ENCODE measurements around the gene OR10D3. TPM values are rescaled to one million over a fixed set of nuclear protein-coding genes. Genes with fewer than 3 reads are reported as not detected.
"Not testable (repeated sequence)": the region's sequence is repeated elsewhere in the genome, so short reads cannot be mapped to it uniquely, and the experiment has no call there.

OR10D3 gene, protein sequence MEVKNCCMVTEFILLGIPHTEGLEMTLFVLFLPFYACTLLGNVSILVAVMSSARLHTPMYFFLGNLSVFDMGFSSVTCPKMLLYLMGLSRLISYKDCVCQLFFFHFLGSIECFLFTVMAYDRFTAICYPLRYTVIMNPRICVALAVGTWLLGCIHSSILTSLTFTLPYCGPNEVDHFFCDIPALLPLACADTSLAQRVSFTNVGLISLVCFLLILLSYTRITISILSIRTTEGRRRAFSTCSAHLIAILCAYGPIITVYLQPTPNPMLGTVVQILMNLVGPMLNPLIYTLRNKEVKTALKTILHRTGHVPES
- not detected for total RNA-seq

DNA sequence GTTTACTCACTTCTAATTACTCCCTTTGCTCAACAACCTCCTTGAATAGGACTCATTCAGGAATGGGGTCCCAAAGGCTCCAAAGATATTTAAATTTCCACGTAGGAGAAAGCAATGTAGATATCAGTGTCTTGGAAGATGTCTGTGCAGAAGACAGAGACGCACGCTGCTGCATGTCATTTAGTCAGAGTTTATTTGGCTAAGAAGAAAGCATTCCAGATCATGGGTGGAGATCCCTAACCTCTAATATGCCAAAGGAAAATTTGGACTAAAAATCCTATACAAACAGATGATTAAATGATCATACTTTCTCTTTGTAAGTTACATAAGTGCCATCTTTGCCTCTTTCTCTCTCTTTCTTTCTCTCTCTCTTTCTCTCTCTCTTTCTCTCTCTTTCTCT lies at the start of gene OR10D3:
OR10D3 (plus strand) TSS at position 278 of the 400 bp plus-strand sequence. CDS start 1,925 bp downstream, outside the sequence.
- no peaks in the 10 kb centered on the region for H3K9me3 Mint-ChIP-seq
- H3K27ac Mint-ChIP-seq, result no peak within 1 kb of the TSS
- H3K36me3 Mint-ChIP-seq, result no peaks in the 10 kb centered on the region
- no peak within 1 kb of the TSS for H3K4me3 Mint-ChIP-seq
- DNase-seq (ENCODE audit: low spot score), result no peak
- H3K27me3 Mint-ChIP-seq, result peaks cover 19 to 32% of the 10 kb centered on the region in 2 donors
- ATAC-seq, result no peak
- no peaks in the 10 kb centered on the region for H3K4me1 Mint-ChIP-seq (ENCODE audit: low read depth in 2 of 2)

DNA sequence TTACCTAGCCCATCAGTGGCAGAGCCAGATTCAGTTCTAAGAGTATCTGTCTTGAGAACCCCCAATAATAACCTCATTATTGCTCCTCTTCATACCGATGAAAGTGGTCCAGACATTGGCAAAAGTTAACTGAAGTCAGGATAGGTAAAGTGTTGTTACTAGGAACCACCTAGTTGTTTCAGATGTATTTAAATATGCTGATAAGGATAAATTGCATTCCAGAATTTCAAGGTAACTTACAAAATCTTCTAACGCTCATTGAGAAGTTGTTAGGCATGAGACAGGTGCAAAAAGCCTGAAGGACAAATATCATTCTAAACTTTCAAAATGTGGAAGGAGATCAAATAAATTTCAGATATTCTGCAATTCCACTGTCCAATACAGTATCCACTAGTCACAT lies 40.1 kb upstream of the OR10D3 start:
- Mint-ChIP-seq H3K9me3 (peaks cover 7% of the 10 kb centered on the region), H3K4me1 (ENCODE audit: low read depth in 2 of 2) (no peaks in the 10 kb centered on the region), H3K36me3 (peaks cover 34% of the 10 kb centered on the region), H3K4me3 (no peak overlapping the region), H3K27ac (no peak overlapping the region), H3K27me3 (no peaks in the 10 kb centered on the region)
- DNase-seq (ENCODE audit: low spot score) (no peak), ATAC-seq (no peak)

DNA sequence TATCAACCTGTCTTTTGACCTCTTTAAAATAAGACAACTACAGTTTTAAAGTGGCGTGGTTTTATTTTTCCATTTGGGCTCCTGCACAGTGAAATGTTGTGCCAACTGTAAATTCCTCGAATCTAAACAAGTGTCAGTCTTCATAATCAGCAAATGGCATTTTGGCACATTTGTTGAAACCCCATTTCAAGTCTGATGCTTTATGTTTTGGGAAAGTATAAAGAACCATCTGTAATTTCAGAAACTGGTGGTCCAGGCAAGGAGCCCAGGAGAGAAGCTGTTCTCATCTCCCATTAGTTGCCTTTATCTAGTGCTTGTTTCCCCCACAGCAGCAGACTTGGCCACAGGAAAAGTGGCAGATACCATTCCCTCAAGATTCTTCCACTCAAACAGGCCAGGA lies 35.2 kb upstream of the OR10D3 start:
- Mint-ChIP-seq H3K27ac (no peak overlapping the region), H3K27me3 (no peaks in the 10 kb centered on the region), H3K4me1 (ENCODE audit: low read depth in 2 of 2) (no peaks in the 10 kb centered on the region), H3K36me3 (no peaks in the 10 kb centered on the region), H3K9me3 (no peaks in the 10 kb centered on the region), H3K4me3 (no peak overlapping the region)
- ATAC-seq, result no peak
- DNase-seq (ENCODE audit: low spot score), result no peak

DNA sequence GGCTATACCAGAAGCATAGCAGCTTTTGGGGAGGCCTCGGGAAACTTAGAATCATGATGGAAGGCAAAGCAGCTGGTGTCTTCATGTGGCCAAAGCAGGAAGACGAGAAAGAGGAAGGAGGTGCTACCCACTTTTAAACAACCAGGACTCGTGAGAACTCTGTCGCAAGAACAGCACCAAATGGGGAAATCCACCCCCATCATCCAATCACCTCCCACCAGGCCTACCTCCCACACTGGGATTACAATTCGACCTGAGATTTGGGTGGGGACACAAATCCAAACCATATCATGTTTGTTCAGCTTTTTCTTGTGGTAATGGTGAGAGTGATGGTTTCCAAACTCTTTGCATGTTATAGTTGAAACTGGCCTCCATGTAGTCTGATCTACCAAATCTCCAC lies 32.5 kb upstream of the OR10D3 start:
- no peak overlapping the region for H3K4me3 Mint-ChIP-seq
- H3K9me3 Mint-ChIP-seq, result no peaks in the 10 kb centered on the region
- no peaks in the 10 kb centered on the region for H3K36me3 Mint-ChIP-seq
- no peak overlapping the region for H3K27ac Mint-ChIP-seq
- DNase-seq (ENCODE audit: low spot score) (no peak), ATAC-seq (no peak)
- no peaks in the 10 kb centered on the region for H3K4me1 Mint-ChIP-seq (ENCODE audit: low read depth in 2 of 2)
- peaks cover 0 to 13% of the 10 kb centered on the region in 2 donors for H3K27me3 Mint-ChIP-seq

DNA sequence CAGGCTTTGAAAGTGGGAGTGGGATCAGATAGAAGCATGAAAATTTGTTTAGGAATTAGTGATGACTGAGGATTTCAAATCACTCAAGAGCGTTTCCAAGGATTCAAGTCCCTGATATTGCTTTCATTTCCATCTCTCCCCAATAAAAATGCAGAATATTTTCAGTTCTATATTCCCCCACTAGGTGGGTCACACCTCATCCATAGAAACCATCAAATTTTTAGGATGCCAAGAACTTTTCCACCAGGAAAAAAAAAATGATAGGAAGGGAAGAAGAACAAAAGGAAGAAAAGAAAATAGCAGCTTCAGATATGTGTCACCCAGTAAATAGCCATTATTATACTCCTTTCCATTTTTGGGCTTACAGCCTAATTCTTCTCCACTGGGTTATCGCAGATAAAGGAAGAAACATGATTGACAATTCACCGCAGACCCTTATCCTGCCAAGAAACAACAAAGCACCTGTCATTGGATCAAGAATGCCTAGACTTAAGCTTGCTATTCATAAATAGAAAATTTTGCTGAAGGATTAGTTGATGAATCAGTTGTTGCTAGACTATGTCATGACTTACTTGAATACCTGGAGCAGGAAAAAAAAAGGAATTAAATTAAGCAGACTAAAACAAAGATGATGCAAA lies 30.3 kb upstream of the OR10D3 start:
- no peaks in the 10 kb centered on the region for H3K9me3 Mint-ChIP-seq
- DNase-seq (ENCODE audit: low spot score), result no peak
- H3K27ac Mint-ChIP-seq, result no peak overlapping the region
- H3K4me3 Mint-ChIP-seq, result no peak overlapping the region
- no peaks in the 10 kb centered on the region for H3K36me3 Mint-ChIP-seq
- no peak for ATAC-seq
- no peaks in the 10 kb centered on the region for H3K4me1 Mint-ChIP-seq (ENCODE audit: low read depth in 2 of 2)
- H3K27me3 Mint-ChIP-seq, result peaks cover 4 to 27% of the 10 kb centered on the region in 2 donors

DNA sequence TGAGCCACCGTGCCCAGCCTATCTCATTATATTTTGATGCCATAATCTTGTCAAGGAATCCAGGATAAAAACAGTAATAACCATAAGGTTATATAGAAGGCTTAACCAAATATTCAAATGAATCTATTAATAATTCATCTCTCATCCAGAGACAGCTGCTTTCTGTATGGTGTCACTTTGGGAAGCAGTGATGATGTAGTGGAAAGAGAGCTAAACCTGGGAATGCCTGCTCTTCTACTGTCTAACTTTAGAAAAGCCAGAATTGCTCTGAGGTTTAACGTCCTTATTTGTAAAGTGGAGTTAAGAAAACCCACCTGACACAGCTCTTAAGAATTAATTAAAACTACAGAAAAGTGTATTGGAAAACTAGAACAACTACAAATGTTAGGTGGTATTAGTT lies 29.3 kb upstream of the OR10D3 start:
- Mint-ChIP-seq H3K27me3 (peaks cover 8 to 35% of the 10 kb centered on the region in 2 donors), H3K27ac (no peak overlapping the region), H3K36me3 (no peaks in the 10 kb centered on the region), H3K4me1 (ENCODE audit: low read depth in 2 of 2) (no peaks in the 10 kb centered on the region), H3K9me3 (no peaks in the 10 kb centered on the region), H3K4me3 (no peak overlapping the region)
- ATAC-seq (no peak), DNase-seq (ENCODE audit: low spot score) (no peak)

DNA sequence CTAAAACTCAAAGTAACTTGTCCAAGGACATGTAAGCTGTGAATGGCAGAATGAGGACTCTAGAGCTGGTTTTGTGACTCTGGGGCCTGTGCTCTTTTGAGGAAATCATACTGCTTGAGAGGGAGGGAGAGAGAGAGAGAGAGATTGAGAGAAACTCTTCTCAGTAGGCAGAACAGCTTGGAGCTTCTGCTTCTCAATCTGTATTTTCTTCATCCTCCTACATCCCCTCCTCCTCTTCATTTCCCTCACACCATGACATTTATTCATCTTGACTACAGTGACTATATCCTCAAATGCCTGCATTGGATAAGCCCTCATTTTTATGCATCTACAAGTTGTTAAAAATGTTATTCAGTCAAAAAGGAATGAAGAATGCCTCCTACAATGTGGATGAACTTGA lies 23.7 kb upstream of the OR10D3 start:
- DNase-seq (ENCODE audit: low spot score) (no peak), ATAC-seq (no peak)
- no peaks in the 10 kb centered on the region for H3K9me3 Mint-ChIP-seq
- H3K36me3 Mint-ChIP-seq, result no peaks in the 10 kb centered on the region
- no peaks in the 10 kb centered on the region for H3K4me1 Mint-ChIP-seq (ENCODE audit: low read depth in 2 of 2)
- peaks cover 15 to 47% of the 10 kb centered on the region in 2 donors for H3K27me3 Mint-ChIP-seq
- no peak overlapping the region for H3K27ac Mint-ChIP-seq
- no peak overlapping the region for H3K4me3 Mint-ChIP-seq

DNA sequence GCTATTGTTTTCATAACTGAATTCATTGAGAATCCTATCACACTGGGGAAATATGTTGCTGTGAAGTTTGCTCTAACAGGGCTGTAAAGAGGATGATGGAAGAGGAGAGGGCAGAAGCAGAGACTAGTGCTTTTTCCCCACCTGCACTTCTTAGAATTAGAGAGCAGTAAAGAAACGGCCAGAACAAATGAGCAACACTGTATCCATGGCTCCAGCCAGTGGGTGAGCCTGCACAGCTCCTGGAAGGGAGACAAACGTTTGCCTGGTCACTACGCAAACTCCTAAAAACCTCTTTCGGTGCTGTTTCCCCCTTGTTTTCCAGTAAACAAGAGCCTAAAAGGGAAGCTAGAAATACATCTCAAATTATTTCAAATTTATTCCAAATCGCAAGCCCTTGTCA lies 22.2 kb upstream of the OR10D3 start:
- ATAC-seq, result no peak

DNA sequence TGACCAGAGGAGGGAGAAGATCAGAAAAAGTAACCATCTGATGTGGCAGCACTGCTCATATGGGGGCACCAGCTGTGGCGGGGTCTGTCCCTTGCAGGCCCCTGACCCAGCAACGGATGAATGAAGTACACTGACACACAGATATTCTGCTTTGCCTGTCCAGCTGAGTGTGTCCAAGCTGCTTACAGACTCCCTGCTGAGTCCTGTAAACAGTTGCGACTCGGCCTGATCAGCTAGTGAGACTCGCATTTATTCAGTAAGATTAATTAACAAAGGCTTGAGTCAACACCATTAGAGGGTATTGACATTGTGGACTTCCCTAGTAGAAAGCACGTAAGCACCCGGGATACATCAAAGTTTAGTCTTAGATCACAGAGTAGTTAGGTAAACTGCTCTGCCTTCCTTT lies 15.3 kb upstream of the OR10D3 start:
- Mint-ChIP-seq H3K27ac (no peak overlapping the region), H3K36me3 (no peaks in the 10 kb centered on the region), H3K4me1 (ENCODE audit: low read depth in 2 of 2) (no peaks in the 10 kb centered on the region), H3K27me3 (peaks cover 6 to 22% of the 10 kb centered on the region in 2 donors), H3K9me3 (no peaks in the 10 kb centered on the region), H3K4me3 (no peak overlapping the region)
- DNase-seq (ENCODE audit: low spot score), result no peak
- ATAC-seq, result no peak

More for the DNA sequence above, 22.2 kb upstream of the OR10D3 start:
- Mint-ChIP-seq H3K36me3 (no peaks in the 10 kb centered on the region), H3K9me3 (no peaks in the 10 kb centered on the region), H3K27ac (no peak overlapping the region), H3K4me3 (no peak overlapping the region), H3K4me1 (ENCODE audit: low read depth in 2 of 2) (no peaks in the 10 kb centered on the region), H3K27me3 (peaks cover 15 to 32% of the 10 kb centered on the region in 2 donors)
- DNase-seq (ENCODE audit: low spot score), result no peak

DNA sequence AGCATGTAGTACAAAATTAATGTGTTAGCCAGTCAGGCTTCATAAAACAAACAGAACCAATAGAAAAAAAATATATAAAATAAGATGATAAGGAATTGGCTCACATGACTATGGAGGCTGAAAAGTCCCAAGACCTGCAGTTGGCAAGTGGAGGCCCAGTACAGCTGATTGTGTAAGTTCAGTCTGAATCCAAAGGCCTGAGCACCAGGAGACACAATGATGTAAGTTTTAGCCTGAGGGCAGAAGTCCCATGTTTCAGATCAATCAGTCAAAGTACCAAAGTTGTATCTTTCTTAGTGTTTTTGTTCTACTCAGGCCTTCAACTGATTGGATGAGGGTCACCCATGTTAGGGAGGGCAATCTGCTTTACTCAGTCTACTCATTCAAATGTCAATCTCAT lies 14.3 kb upstream of the OR10D3 start:
- H3K27me3 Mint-ChIP-seq, result peaks cover 3 to 17% of the 10 kb centered on the region in 2 donors
- no peak overlapping the region for H3K4me3 Mint-ChIP-seq
- no peaks in the 10 kb centered on the region for H3K9me3 Mint-ChIP-seq
- no peak for DNase-seq (ENCODE audit: low spot score)
- H3K27ac Mint-ChIP-seq, result no peak overlapping the region
- H3K36me3 Mint-ChIP-seq, result no peaks in the 10 kb centered on the region
- ATAC-seq, result no peak
- H3K4me1 Mint-ChIP-seq (ENCODE audit: low read depth in 2 of 2), result no peaks in the 10 kb centered on the region

DNA sequence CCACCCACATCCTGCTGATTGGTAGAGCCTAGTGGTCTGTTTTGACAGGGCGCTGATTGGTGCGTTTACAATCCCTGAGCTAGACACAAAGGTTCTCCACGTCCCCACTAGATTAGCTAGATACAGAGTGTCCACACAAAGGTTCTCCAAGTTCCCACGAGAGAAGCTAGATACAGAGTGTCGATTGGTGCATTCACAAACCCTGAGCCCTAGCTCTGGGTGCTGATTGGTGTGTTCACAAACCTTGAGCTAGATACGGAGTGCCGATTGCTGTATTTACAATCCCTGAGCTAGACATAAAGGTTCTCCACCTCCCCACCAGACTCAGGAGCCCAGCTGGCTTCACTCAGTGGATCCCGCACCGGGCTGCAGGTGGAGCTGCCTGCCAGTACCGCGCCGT lies 12.8 kb upstream of the OR10D3 start:
- H3K27ac Mint-ChIP-seq; H3K36me3 Mint-ChIP-seq; ATAC-seq; H3K9me3 Mint-ChIP-seq; H3K4me3 Mint-ChIP-seq; DNase-seq (ENCODE audit: low spot score); H3K4me1 Mint-ChIP-seq (ENCODE audit: low read depth in 2 of 2): not testable (repeated sequence)
- H3K27me3 Mint-ChIP-seq, result peaks cover 3 to 15% of the 10 kb centered on the region in 2 donors

DNA sequence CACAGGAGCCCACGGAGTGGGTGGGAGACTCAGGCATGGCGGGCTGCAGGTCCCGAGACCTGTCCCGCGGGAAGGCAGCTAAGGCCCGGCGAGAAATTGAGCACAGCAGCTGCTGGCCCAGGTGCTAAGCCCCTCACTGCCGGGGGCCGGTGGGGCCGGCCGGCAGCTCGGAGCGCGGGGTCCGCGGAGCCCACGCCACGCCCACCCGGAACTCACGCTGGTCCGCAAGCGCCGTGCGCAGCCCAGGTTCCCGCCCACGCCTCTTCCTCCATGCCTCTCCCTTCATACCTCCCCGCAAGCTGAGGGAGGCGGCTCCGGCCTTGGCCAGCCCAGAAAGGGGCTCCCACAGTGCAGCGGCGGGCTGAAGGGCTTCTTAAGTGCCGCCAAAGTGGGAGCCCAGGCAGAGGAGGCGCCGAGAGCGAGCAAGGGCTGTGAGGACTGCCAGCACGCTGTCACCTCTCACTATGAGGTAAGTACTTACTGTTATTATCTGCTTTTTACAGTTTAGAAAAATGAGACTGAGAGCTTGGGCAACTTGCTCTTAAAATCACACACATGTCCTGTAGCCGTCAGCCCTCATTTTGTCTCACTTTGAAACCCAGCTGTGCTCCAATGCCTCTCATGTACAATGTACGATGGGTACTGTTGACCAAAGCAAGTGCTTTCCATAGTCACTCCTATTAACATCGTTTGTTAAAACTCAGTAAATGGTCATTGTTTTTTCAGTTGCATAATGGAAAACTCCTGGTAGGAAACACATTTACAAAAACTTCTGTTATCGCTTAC lies 12.2 kb upstream of the OR10D3 start:
- Mint-ChIP-seq H3K4me3 (no peak overlapping the region), H3K27me3 (peaks cover 5 to 15% of the 10 kb centered on the region in 2 donors), H3K36me3 (no peaks in the 10 kb centered on the region), H3K27ac (no peak overlapping the region), H3K9me3 (no peaks in the 10 kb centered on the region), H3K4me1 (ENCODE audit: low read depth in 2 of 2) (no peaks in the 10 kb centered on the region)
- DNase-seq (ENCODE audit: low spot score), result no peak
- ATAC-seq, result no peak

DNA sequence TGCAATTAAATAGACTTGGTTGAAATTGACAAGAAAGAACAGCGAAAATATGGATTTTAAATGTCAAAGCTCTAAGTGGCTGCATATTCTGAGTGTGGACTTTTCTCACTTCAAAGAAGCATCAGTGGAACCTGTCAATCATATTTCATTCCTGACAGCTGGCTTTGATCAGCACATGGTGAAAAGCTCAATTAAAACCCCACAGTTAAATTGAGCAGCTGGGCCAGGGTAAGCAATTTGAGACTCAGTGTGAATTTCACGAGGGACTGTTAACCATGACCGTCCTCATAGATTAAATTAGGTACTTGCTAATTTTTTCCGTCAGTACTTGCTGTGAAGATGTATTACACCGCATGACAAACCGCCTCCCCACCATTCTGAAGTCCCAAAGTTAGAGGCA lies 11.0 kb upstream of the OR10D3 start:
- ATAC-seq (no peak), DNase-seq (ENCODE audit: low spot score) (no peak)
- no peaks in the 10 kb centered on the region for H3K36me3 Mint-ChIP-seq
- H3K9me3 Mint-ChIP-seq, result no peaks in the 10 kb centered on the region
- no peak overlapping the region for H3K27ac Mint-ChIP-seq
- peaks cover 5% of the 10 kb centered on the region in 2 donors for H3K27me3 Mint-ChIP-seq
- H3K4me3 Mint-ChIP-seq, result no peak overlapping the region
- H3K4me1 Mint-ChIP-seq (ENCODE audit: low read depth in 2 of 2), result no peaks in the 10 kb centered on the region

DNA sequence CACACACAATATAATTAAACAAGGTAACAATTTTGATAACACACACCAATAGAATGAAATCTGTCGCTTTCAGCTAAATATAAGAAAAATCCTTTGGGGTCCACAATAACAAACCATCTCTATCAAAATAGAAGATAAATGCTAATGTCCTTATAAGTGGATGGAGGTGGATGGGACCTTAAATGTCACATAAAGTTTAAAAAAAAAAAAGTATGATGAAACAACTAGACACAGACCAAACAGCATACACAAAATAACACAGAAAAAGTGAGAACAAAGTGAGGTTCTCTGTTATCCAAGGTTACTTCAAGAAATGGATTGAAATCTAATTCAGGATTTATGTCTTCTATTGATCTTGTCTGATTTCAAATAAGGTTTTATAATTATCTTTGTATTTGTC lies 10.5 kb upstream of the OR10D3 start:
- Mint-ChIP-seq H3K27me3 (peaks cover under 1 to 2% of the 10 kb centered on the region in 2 donors), H3K9me3 (no peaks in the 10 kb centered on the region), H3K36me3 (no peaks in the 10 kb centered on the region), H3K4me3 (no peak overlapping the region), H3K27ac (no peak overlapping the region), H3K4me1 (ENCODE audit: low read depth in 2 of 2) (no peaks in the 10 kb centered on the region)
- DNase-seq (ENCODE audit: low spot score) (no peak), ATAC-seq (no peak)
